GM12865 (cell line): Measurements from ENCODE around the gene CGB8.

ENCODE experiments used
- DNase-seq: peaks from one replicate; pipeline ENCODE4 v3.0.0; 2010; ENCODE audit warnings: low read depth
- H3K4me3 ChIP-seq: 2 replicates; pipeline ENCODE4 v1.5.1; 2011; ENCODE audit warnings: mild to moderate bottlenecking, low read depth, low read length, control low read depth
- CTCF ChIP-seq: IDR thresholded peaks from 2 replicates; pipeline ENCODE4 v1.5.1; 2011; ENCODE audit warnings: low read length, control low read depth, low read depth, inconsistent platforms; ENCODE audit not compliant: insufficient read depth; ENCODE audit errors: missing control alignments

CGB8 gene

GRCh38 chr19:49073514-49074378 is 24.8 kb upstream of the CGB8 start:
- DNase-seq: no peak
- H3K4me3 ChIP-seq: no peak overlapping the region

GRCh38 chr19:49071860-49072547 is 23.1 kb upstream of the CGB8 start:
- TF ChIP-seq CTCF: no peak
- no peak overlapping the region for H3K4me3 ChIP-seq
- DNase-seq: no peak

More at GRCh38 chr19:49073514-49074378, 24.8 kb upstream of the CGB8 start:
- TF ChIP-seq CTCF: peak; percentile 15

- no peak for TF ChIP-seq CTCF
- H3K4me3 ChIP-seq: no peak overlapping the region
- DNase-seq: no peak
Measured at GRCh38 chr19:49070416-49070815, 21.5 kb upstream of the CGB8 start.

- DNase-seq: no peak
- H3K4me3 ChIP-seq: no peak overlapping the region
- no peak for TF ChIP-seq CTCF
Measured at GRCh38 chr19:49069026-49069425, 20.1 kb upstream of the CGB8 start.

- no peak overlapping the region for H3K4me3 ChIP-seq
- no peak for TF ChIP-seq CTCF
- no peak for DNase-seq
Measured at GRCh38 chr19:49067554-49067953, 18.6 kb upstream of the CGB8 start.

- no peak for TF ChIP-seq CTCF
- DNase-seq: no peak
- no peak overlapping the region for H3K4me3 ChIP-seq
Measured at GRCh38 chr19:49065905-49066512, 17.1 kb upstream of the CGB8 start.
